Motor neuron (in vitro differentiated cells): ENCODE data around the gene MEX3D. TPM values are rescaled to one million over a fixed set of nuclear protein-coding genes. Genes with fewer than 3 reads are reported as not detected.

ENCODE experiments used
- ATAC-seq, 8 experiments: fragments of 200-7000 bp; cut with Tn5 transposase; replicated peaks in 6 of 8; 2 replicates each; pipeline ENCODE4 v1.8.0; 2021; ENCODE audit warnings: mild to moderate bottlenecking in 8 of 8, moderate library complexity in 8 of 8
- H3K27ac ChIP-seq, 2 donors: fragments of 250-450 bp; sonication (Bioruptor Pico); 2 replicates each; pipeline ENCODE4 v1.9.0; 2021; ENCODE audit warnings: antibody characterized with exemption in 2 of 2, mild to moderate bottlenecking in 2 of 2, moderate library complexity in 1 of 2
- H3K4me1 ChIP-seq, 2 donors: fragments of 250-450 bp; sonication (Bioruptor Pico); replicated peaks in 1 of 2; 2 replicates each; pipeline ENCODE4 v1.6.1; 2021; ENCODE audit warnings: antibody characterized with exemption in 2 of 2, mild to moderate bottlenecking in 2 of 2, moderate library complexity in 1 of 2
- H3K4me3 ChIP-seq, 5 donors: fragments of 250-450 bp; sonication (Bioruptor Pico); 2 replicates each; pipeline ENCODE4 v1.9.0; 2021; ENCODE audit warnings: antibody characterized with exemption in 5 of 5, mild to moderate bottlenecking in 5 of 5, moderate library complexity in 4 of 5
- WGBS, 10 experiments: fragments of 450-650 bp; shearing (Covaris generic); methylation state at CpG; one replicate each; pipeline ENCODE4 v1.0.0; 2022; 5-methylcytosine and 5-hydroxymethylcytosine counted together
- in situ Hi-C, 9 experiments: fragments of 400-800 bp; cut with MboI; loops; one replicate each; pipeline ENCODE4 v1.15.0; 2021; ENCODE audit warnings: low sequenced_read_pairs in 9 of 9, low pct_unique_long_range_greater_than_20kb in 2 of 9; ENCODE audit not compliant: unreplicated experiment in 9 of 9
- total RNA-seq, 8 experiments: library from RNA; unstranded; fragments of 300-600 nt; gene quantifications; 2 replicates each; pipeline versions ENCODE4 v1.2.3 to v1.2.4, GENCODE V29; 2022

MEX3D gene
- total RNA-seq, 8 experiments from 2014 or later: 3.2 to 46.9 (median 18.1) TPM

GRCh38 chr19:1608359-1609102 lies 40.4 kb upstream of the MEX3D start:
- in situ Hi-C loops: no loop called here
- no peak overlapping the region for H3K4me3 ChIP-seq
- H3K4me1 ChIP-seq: peaks cover 8 to 11% of the 10 kb centered on the region in 2 donors
- H3K27ac ChIP-seq: no peak overlapping the region
- 83 to 100% (median 100%) methylated on average over 1 to 7 of the region's 23 CpGs; no CpG with 5 or more reads in 5 of the 10 experiments for WGBS, 10 experiments
- ATAC-seq: no peak

GRCh38 chr19:1606138-1606651 lies 38.1 kb upstream of the MEX3D start:
- peak in 6 of 8 experiments; percentile 0 to 8 (median 3) for ATAC-seq
- in situ Hi-C loops: no loop called here
- Histone ChIP-seq H3K4me1 (peaks cover 8 to 17% of the 10 kb centered on the region in 2 donors), H3K4me3 (peak overlapping the region; percentile 89 to 99 (median 96)), H3K27ac (peak overlapping the region; percentile 88 to 92)
- 0 to 80% (median 9%) methylated on average over 1 to 12 of the region's 16 CpGs; no CpG with 5 or more reads in 4 of the 10 experiments for WGBS, 10 experiments

- in situ Hi-C loops: no loop called here
- WGBS, 10 experiments: 0 to 5% (median 1%) methylated on average over 2 to 21 of the region's 79 CpGs; no CpG with 5 or more reads in 4 of the 10 experiments
These were observed 37.4 kb upstream of the MEX3D start, which contains the start of gene UQCR11 for GRCh38 chr19:1605236-1606137. Gene UQCR11 (minus strand): TSS chr19:1605462. CDS start chr19:1605409, 53 bp downstream.

GRCh38 chr19:1602091-1602707 lies 34.1 kb upstream of the MEX3D start:
- WGBS, 10 experiments: 80 to 100% (median 94%) methylated on average over 1 to 11 of the region's 21 CpGs; no CpG with 5 or more reads in 1 of the 10 experiments
- Histone ChIP-seq H3K4me1 (peaks cover 8 to 17% of the 10 kb centered on the region in 2 donors), H3K27ac (no peak overlapping the region), H3K4me3 (no peak overlapping the region)
- in situ Hi-C loops: no loop called here
- ATAC-seq: no peak

More at GRCh38 chr19:1605236-1606137, 37.4 kb upstream of the MEX3D start, which contains the start of gene UQCR11:
- Histone ChIP-seq H3K27ac (peak within 1 kb of the TSS; percentile 88 to 92), H3K4me1 (peaks cover 8 to 17% of the 10 kb centered on the region in 2 donors), H3K4me3 (peak within 1 kb of the TSS; percentile 89 to 99 (median 96))
- ATAC-seq: peak; percentile 86 to 94 (median 92)

GRCh38 chr19:1601613-1602064 lies 33.5 kb upstream of the MEX3D start:
- in situ Hi-C loops: no loop called here
- ATAC-seq: no peak
- H3K27ac ChIP-seq: no peak overlapping the region
- H3K4me3 ChIP-seq: no peak overlapping the region
- peaks cover 8 to 17% of the 10 kb centered on the region in 2 donors for H3K4me1 ChIP-seq
- 68 to 100% (median 93%) methylated on average over 1 to 11 of the region's 14 CpGs; no CpG with 5 or more reads in 2 of the 10 experiments for WGBS, 10 experiments

GRCh38 chr19:1599460-1599846 lies 31.3 kb upstream of the MEX3D start:
- H3K27ac ChIP-seq: no peak overlapping the region
- H3K4me1 ChIP-seq: peaks cover 7 to 12% of the 10 kb centered on the region in 2 donors
- in situ Hi-C loops: no loop called here
- 93% methylated on average over 3 of the region's 15 CpGs; no CpG with 5 or more reads in 9 of the 10 experiments for WGBS, 10 experiments
- no peak overlapping the region for H3K4me3 ChIP-seq
- ATAC-seq: peak in 5 of 8 experiments; percentile 6 to 32 (median 25)

- peak in 4 of 8 experiments; percentile 15 to 21 (median 18) for ATAC-seq
- in situ Hi-C loops: no loop called here
- Histone ChIP-seq H3K4me3 (no peak overlapping the region), H3K4me1 (peaks cover 2 to 7% of the 10 kb centered on the region in 2 donors), H3K27ac (no peak overlapping the region)
- 60 to 100% (median 90%) methylated on average over 1 to 7 of the region's 20 CpGs; no CpG with 5 or more reads in 4 of the 10 experiments for WGBS, 10 experiments
These were observed 30.8 kb upstream of the MEX3D start for GRCh38 chr19:1598777-1599459.

- peaks cover 8 to 16% of the 10 kb centered on the region in 2 donors for H3K4me1 ChIP-seq
- no peak overlapping the region for H3K27ac ChIP-seq
- no CpG with 5 or more reads among the region's 10 CpGs for WGBS, 10 experiments
- in situ Hi-C loops: no loop called here
- peak overlapping the region in 2 of 5 donors; percentile 91 to 99 for H3K4me3 ChIP-seq
- no peak for ATAC-seq
These were observed 25.3 kb upstream of the MEX3D start for GRCh38 chr19:1593501-1593772.

- 0 to 33% (median 16%) methylated on average over 1 to 9 of the region's 68 CpGs; no CpG with 5 or more reads in 7 of the 10 experiments for WGBS, 10 experiments
- peaks cover 8 to 16% of the 10 kb centered on the region in 2 donors for H3K4me1 ChIP-seq
- in situ Hi-C loops: no loop called here
- H3K27ac ChIP-seq: peak within 1 kb of the TSS; percentile 98 to 99
- peak; percentile 67 to 84 (median 78) for ATAC-seq
- H3K4me3 ChIP-seq: peak within 1 kb of the TSS; percentile 74 to 99 (median 91)
These were observed 24.8 kb upstream of the MEX3D start, which contains the start of gene MBD3 for GRCh38 chr19:1592755-1593500. Gene MBD3 (minus strand): TSS chr19:1592865. CDS start chr19:1592631, 234 bp downstream.

GRCh38 chr19:1592024-1592754 lies 24.1 kb upstream of the MEX3D start:
- H3K27ac ChIP-seq: peak overlapping the region; percentile 98 to 99
- WGBS, 10 experiments: 0 to 2% methylated on average over 3 to 13 of the region's 94 CpGs; no CpG with 5 or more reads in 8 of the 10 experiments
- peak; percentile 72 to 85 (median 82) for ATAC-seq
- H3K4me1 ChIP-seq: peaks cover 8 to 16% of the 10 kb centered on the region in 2 donors
- peak overlapping the region; percentile 74 to 99 (median 91) for H3K4me3 ChIP-seq
- in situ Hi-C loops: no loop called here
